Effector memory CD8-positive, alpha-beta T cell (primary cell): ENCODE data around the gene STEAP2.
A peak's percentile ranks its signal among the peaks of the same experiment; 100 is the strongest.

Experiments
- ATAC-seq: fragments of 150-1000 bp; cut with Tn5 transposase; replicated peaks from 2 replicates; pipeline ENCODE4 v1.10.0; 2021; ENCODE audit warnings: mild to moderate bottlenecking, moderate library complexity
- DNase-seq, 3 experiments: peaks; one replicate each; pipeline ENCODE4 v3.0.0; 2021
- H3K27ac Mint-ChIP-seq, 2 donors: one replicate each; pipeline ENCODE4 v1.8.0; 2022; ENCODE audit warnings: mild to moderate bottlenecking in 2 of 2, mixed read lengths in 2 of 2, moderate library complexity in 2 of 2
- H3K27me3 Mint-ChIP-seq, 2 donors: one replicate each; pipeline ENCODE4 v1.8.0; 2022; ENCODE audit warnings: mixed read lengths in 2 of 2
- H3K36me3 Mint-ChIP-seq: one replicate; pipeline ENCODE4 v1.8.0; 2022; ENCODE audit warnings: mild to moderate bottlenecking, moderate library complexity, mixed read lengths; ENCODE audit not compliant: insufficient read depth
- H3K4me1 Mint-ChIP-seq, 2 donors: one replicate each; pipeline ENCODE4 v1.8.0; 2022; ENCODE audit warnings: low read depth in 2 of 2, mixed read lengths in 2 of 2
- H3K4me3 Mint-ChIP-seq, 2 donors: one replicate each; pipeline ENCODE4 v1.8.0; 2022; ENCODE audit warnings: mild to moderate bottlenecking in 2 of 2, mixed read lengths in 2 of 2, moderate library complexity in 2 of 2
- H3K9me3 Mint-ChIP-seq, 2 donors: one replicate each; pipeline ENCODE4 v1.8.0; 2022; ENCODE audit warnings: mixed read lengths in 2 of 2

STEAP2 gene

GRCh38 chr7:90231304-90231703, 19.8 kb downstream of the STEAP2 start:
- H3K4me1 Mint-ChIP-seq, result no peaks in the 10 kb centered on the region
- H3K36me3 Mint-ChIP-seq, result no peaks in the 10 kb centered on the region
- no peaks in the 10 kb centered on the region for H3K9me3 Mint-ChIP-seq
- no peak overlapping the region for H3K4me3 Mint-ChIP-seq
- ATAC-seq, result no peak
- DNase-seq, result no peak
- peaks cover 11 to 27% of the 10 kb centered on the region in 2 donors for H3K27me3 Mint-ChIP-seq
- no peak overlapping the region for H3K27ac Mint-ChIP-seq

- no peaks in the 10 kb centered on the region for H3K4me1 Mint-ChIP-seq
- no peak for ATAC-seq
- H3K4me3 Mint-ChIP-seq, result no peak overlapping the region
- no peak for DNase-seq
- no peak overlapping the region for H3K27ac Mint-ChIP-seq
- H3K9me3 Mint-ChIP-seq, result no peaks in the 10 kb centered on the region
- peaks cover 13 to 18% of the 10 kb centered on the region in 2 donors for H3K27me3 Mint-ChIP-seq
- no peaks in the 10 kb centered on the region for H3K36me3 Mint-ChIP-seq
Observed at GRCh38 chr7:90232430-90232829, 20.9 kb downstream of the STEAP2 start.

- no peak overlapping the region for H3K4me3 Mint-ChIP-seq
- no peak for ATAC-seq
- H3K27me3 Mint-ChIP-seq, result peaks cover 12 to 13% of the 10 kb centered on the region in 2 donors
Observed at GRCh38 chr7:90233569-90233968, 22.0 kb downstream of the STEAP2 start.

GRCh38 chr7:90236721-90237289, 25.3 kb downstream of the STEAP2 start:
- ATAC-seq (no peak), DNase-seq (no peak)
- Mint-ChIP-seq H3K27me3 (peaks cover 0 to 13% of the 10 kb centered on the region in 2 donors), H3K27ac (no peak overlapping the region), H3K4me3 (no peak overlapping the region), H3K36me3 (no peaks in the 10 kb centered on the region), H3K4me1 (peaks cover 0 to 3% of the 10 kb centered on the region in 2 donors), H3K9me3 (no peaks in the 10 kb centered on the region)

More at GRCh38 chr7:90233569-90233968, 22.0 kb downstream of the STEAP2 start:
- no peak for DNase-seq
- H3K36me3 Mint-ChIP-seq, result no peaks in the 10 kb centered on the region
- no peak overlapping the region for H3K27ac Mint-ChIP-seq
- no peaks in the 10 kb centered on the region for H3K4me1 Mint-ChIP-seq
- H3K9me3 Mint-ChIP-seq, result no peaks in the 10 kb centered on the region

GRCh38 chr7:90238022-90238421, 26.5 kb downstream of the STEAP2 start:
- Mint-ChIP-seq H3K9me3 (no peaks in the 10 kb centered on the region), H3K27me3 (peaks cover 0 to 9% of the 10 kb centered on the region in 2 donors), H3K4me1 (peaks cover 0 to 3% of the 10 kb centered on the region in 2 donors), H3K4me3 (no peak overlapping the region), H3K27ac (no peak overlapping the region), H3K36me3 (no peaks in the 10 kb centered on the region)
- ATAC-seq (no peak), DNase-seq (no peak)

- ATAC-seq (no peak), DNase-seq (no peak)
- Mint-ChIP-seq H3K4me3 (no peak overlapping the region), H3K4me1 (peaks cover 0 to 3% of the 10 kb centered on the region in 2 donors), H3K27me3 (peaks cover 0 to 9% of the 10 kb centered on the region in 2 donors), H3K27ac (no peak overlapping the region), H3K9me3 (no peaks in the 10 kb centered on the region), H3K36me3 (no peaks in the 10 kb centered on the region)
Observed at GRCh38 chr7:90238583-90238982, 27.0 kb downstream of the STEAP2 start.

- Mint-ChIP-seq H3K9me3 (no peaks in the 10 kb centered on the region), H3K4me1 (peaks cover under 1 to 4% of the 10 kb centered on the region in 2 donors), H3K4me3 (no peak overlapping the region), H3K27ac (no peak overlapping the region), H3K36me3 (peaks cover 1% of the 10 kb centered on the region), H3K27me3 (peaks cover 0 to 11% of the 10 kb centered on the region in 2 donors)
- DNase-seq (no peak), ATAC-seq (no peak)
Observed at GRCh38 chr7:90239050-90239449, 27.5 kb downstream of the STEAP2 start.

- Mint-ChIP-seq H3K9me3 (no peaks in the 10 kb centered on the region), H3K4me3 (no peak overlapping the region), H3K36me3 (peaks cover 4% of the 10 kb centered on the region), H3K27me3 (peaks cover 0 to 18% of the 10 kb centered on the region in 2 donors), H3K27ac (no peak overlapping the region), H3K4me1 (peaks cover 4 to 10% of the 10 kb centered on the region in 2 donors)
- ATAC-seq, result no peak
- DNase-seq, result no peak
Observed at GRCh38 chr7:90239625-90240228, 28.2 kb downstream of the STEAP2 start.

GRCh38 chr7:90242369-90243168, 31.0 kb downstream of the STEAP2 start:
- Mint-ChIP-seq H3K27me3 (peaks cover 13 to 19% of the 10 kb centered on the region in 2 donors), H3K9me3 (no peaks in the 10 kb centered on the region), H3K27ac (no peak overlapping the region), H3K4me1 (peaks cover 18 to 25% of the 10 kb centered on the region in 2 donors), H3K36me3 (peaks cover 12% of the 10 kb centered on the region), H3K4me3 (no peak overlapping the region)
- ATAC-seq (no peak), DNase-seq (no peak)

DNA sequence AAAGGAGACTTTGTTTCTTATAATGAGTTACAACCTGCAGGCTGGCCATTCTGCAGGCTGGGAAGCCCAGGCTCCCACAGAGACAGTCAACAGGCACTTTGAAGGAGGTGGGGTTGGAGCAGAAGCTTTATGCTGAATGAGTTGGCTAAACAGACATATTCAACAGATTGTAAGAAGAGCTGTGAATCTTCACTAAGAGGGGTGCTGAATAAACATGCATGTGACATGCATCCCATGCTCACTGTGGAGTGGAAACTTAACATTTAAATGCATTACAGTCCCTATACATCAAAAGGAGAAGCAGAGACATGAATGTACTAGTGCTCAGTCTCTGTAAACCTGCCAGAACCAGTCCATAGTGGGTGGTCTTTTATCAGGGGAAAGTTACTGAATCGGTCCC, 32.0 kb downstream of the STEAP2 start:
- Mint-ChIP-seq H3K4me3 (peak overlapping the region; percentile 89 to 92), H3K9me3 (no peaks in the 10 kb centered on the region), H3K4me1 (peaks cover 18 to 25% of the 10 kb centered on the region in 2 donors), H3K36me3 (peaks cover 12% of the 10 kb centered on the region), H3K27ac (no peak overlapping the region), H3K27me3 (peaks cover 13 to 19% of the 10 kb centered on the region in 2 donors)
- ATAC-seq (no peak), DNase-seq (no peak)

- Mint-ChIP-seq H3K4me3 (peak overlapping the region; percentile 89 to 92), H3K4me1 (peaks cover 18 to 25% of the 10 kb centered on the region in 2 donors), H3K27ac (peak overlapping the region; percentile 73 to 93), H3K9me3 (no peaks in the 10 kb centered on the region), H3K27me3 (peaks cover 19 to 21% of the 10 kb centered on the region in 2 donors), H3K36me3 (peaks cover 12% of the 10 kb centered on the region)
- ATAC-seq (no peak), DNase-seq (no peak)
Observed at GRCh38 chr7:90244565-90244908, 33.0 kb downstream of the STEAP2 start.

DNA sequence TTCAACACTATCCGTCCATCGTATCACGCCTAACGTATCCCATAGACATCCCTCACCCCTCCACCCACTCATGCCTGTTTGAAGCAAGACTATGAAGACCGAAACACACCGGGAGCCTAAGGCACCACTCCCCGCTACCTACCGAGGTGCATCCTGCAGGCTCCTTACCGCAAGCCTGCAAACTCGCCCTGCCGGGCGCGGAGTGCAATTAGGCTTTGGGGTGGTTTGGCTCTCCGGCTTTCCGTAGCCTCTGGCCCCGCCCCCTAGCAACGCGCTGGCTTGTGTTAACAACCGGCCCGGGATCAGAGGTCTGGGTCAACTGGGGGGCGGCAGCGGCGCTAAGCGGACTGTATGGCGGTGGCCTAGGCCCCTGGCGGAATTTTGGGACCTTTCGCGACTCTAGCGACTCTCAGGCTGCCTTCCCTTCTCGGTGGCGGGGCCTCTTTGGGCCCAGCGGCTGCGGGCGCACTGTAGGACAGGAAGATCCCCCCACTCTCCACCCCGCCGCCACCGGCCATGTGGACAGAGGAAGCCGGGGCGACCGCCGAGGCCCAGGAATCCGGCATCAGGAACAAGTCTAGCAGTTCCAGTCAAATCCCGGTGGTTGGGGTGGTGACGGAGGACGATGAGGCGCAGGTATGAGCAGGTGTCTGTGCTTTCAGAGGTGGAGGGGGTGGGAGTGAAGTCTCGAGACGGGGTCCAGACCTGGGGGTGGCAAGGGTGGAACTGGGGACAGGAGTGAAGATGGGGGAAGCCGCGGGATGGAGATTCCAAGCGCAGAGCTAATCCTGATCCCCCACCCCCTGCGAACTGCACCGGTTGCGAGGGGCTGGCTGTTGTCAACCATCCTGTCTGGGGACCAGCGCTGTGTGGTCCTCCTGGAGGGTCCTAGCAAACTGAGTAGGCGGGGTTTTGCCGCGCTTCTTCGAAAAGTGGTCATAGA, 33.6 kb downstream of the STEAP2 start, which contains the start of gene CFAP69:
TSS of gene CFAP69 (plus strand) at position 266 of the 943 bp plus-strand sequence. CDS start at position 517, 251 bp downstream.
- Mint-ChIP-seq H3K4me3 (peak within 1 kb of the TSS; percentile 89 to 92), H3K27me3 (peaks cover 25 to 28% of the 10 kb centered on the region in 2 donors), H3K4me1 (peaks cover 18 to 21% of the 10 kb centered on the region in 2 donors), H3K36me3 (peaks cover 12% of the 10 kb centered on the region), H3K27ac (peak within 1 kb of the TSS; percentile 73 to 93), H3K9me3 (no peaks in the 10 kb centered on the region)
- DNase-seq (peak; percentile 83 to 85 (median 83)), ATAC-seq (peak; percentile 91)

GRCh38 chr7:90246171-90246570, 34.6 kb downstream of the STEAP2 start:
- Mint-ChIP-seq H3K27me3 (peaks cover 32 to 38% of the 10 kb centered on the region in 2 donors), H3K4me3 (peak overlapping the region; percentile 89 to 92), H3K36me3 (peaks cover 12% of the 10 kb centered on the region), H3K27ac (peak overlapping the region in 1 of 2 donors; percentile 93), H3K4me1 (peaks cover 18 to 21% of the 10 kb centered on the region in 2 donors), H3K9me3 (no peaks in the 10 kb centered on the region)
- DNase-seq (no peak), ATAC-seq (no peak)
